IMR-90 (cell line): Measurements from ENCODE around the gene RNU1-1. TPM values are rescaled to one million over a fixed set of nuclear protein-coding genes. Genes with fewer than 3 reads are reported as not detected.
"Not testable (repeated sequence)": the region's sequence is repeated elsewhere in the genome, so short reads cannot be mapped to it uniquely, and the experiment has no call there.

Experiments used
- ATAC-seq: fragments of 200-7000 bp; cut with Tn5 transposase; 2 replicates; pipeline ENCODE4 v1.9.1; 2020; ENCODE audit warnings: low read depth, mild to moderate bottlenecking, moderate library complexity
- BruUV-seq: library from RNA; stranded (reverse); fragments of 400-500 nt; replicated peaks from 2 replicates; lab custom pipeline; 2021; lab: Mats Ljungman, UMichigan
- CTCF ChIA-PET: fragments of 300-600 bp; formaldehyde crosslinking; extraction: SDS; loops from one replicate; lab custom pipeline; 2021; ENCODE audit warnings: antibody characterized with exemption; lab: Yijun Ruan, JAX
- POLR2A ChIA-PET: fragments of 300-600 bp; sonication (Branson Sonifier 250); formaldehyde crosslinking; loops from one replicate; lab custom pipeline; 2022; ENCODE audit warnings: antibody characterized with exemption; ENCODE audit not compliant: unreplicated experiment; lab: Charles Lee
- DNase-seq: peaks from one replicate; pipeline ENCODE4 v3.0.0; 2013
- H2AFZ ChIP-seq: replicated peaks from 2 replicates; pipeline ENCODE3; 2013; ENCODE audit warnings: low read length, mild to moderate bottlenecking; ENCODE audit not compliant: poor library complexity
- H2AK5ac ChIP-seq: 2 replicates; pipeline ENCODE4 v1.6.1; 2013; ENCODE audit warnings: low read depth, low read length, inconsistent platforms
- H2AK9ac ChIP-seq: replicated peaks from 2 replicates; pipeline ENCODE3; 2013; ENCODE audit warnings: mild to moderate bottlenecking, low read depth, low read length, moderate library complexity; ENCODE audit not compliant: poor library complexity
- H2BK120ac ChIP-seq: 2 replicates; pipeline ENCODE4 v1.6.1; 2013; ENCODE audit warnings: low read depth, low read length, inconsistent platforms
- H2BK15ac ChIP-seq: 3 replicates; pipeline ENCODE4 v1.6.1; 2013; ENCODE audit warnings: low read depth, low read length, inconsistent platforms
- H2BK20ac ChIP-seq: 2 replicates; pipeline ENCODE4 v1.6.1; 2013; ENCODE audit warnings: low read depth, mild to moderate bottlenecking, inconsistent platforms, low read length, moderate library complexity
- H2BK5ac ChIP-seq: 2 replicates; pipeline ENCODE4 v1.6.1; 2013; ENCODE audit warnings: mild to moderate bottlenecking, low read depth, low read length, inconsistent platforms; ENCODE audit not compliant: poor library complexity, severe bottlenecking
- H3K14ac ChIP-seq: replicated peaks from 2 replicates; pipeline ENCODE4 v1.6.1; 2013; ENCODE audit warnings: low read depth, low read length, inconsistent platforms
- H3K18ac ChIP-seq: 2 replicates; pipeline ENCODE4 v1.6.1; 2013; ENCODE audit warnings: low read depth, low read length, control low read depth
- H3K23ac ChIP-seq: 2 replicates; pipeline ENCODE4 v1.6.1; 2013; ENCODE audit warnings: low read depth, low read length, inconsistent platforms
- H3K27ac ChIP-seq: 2 replicates; pipeline ENCODE4 v1.5.1; 2013; ENCODE audit warnings: mild to moderate bottlenecking, control low read depth, low read length; ENCODE audit not compliant: insufficient read depth
- H3K27me3 ChIP-seq: 2 replicates; pipeline ENCODE4 v1.6.1; 2013; ENCODE audit warnings: low read length; ENCODE audit not compliant: control insufficient read depth, insufficient read depth
- H3K36me3 ChIP-seq: 2 replicates; pipeline ENCODE4 v1.6.1; 2013; ENCODE audit warnings: low read length, mixed read lengths; ENCODE audit not compliant: control insufficient read depth, insufficient read depth
- H3K4ac ChIP-seq: 2 replicates; pipeline ENCODE4 v1.6.1; 2013; ENCODE audit warnings: low read depth, low read length, inconsistent platforms
- H3K4me1 ChIP-seq: 2 replicates; pipeline ENCODE4 v1.6.1; 2013; ENCODE audit warnings: low read length, mixed read lengths; ENCODE audit not compliant: control insufficient read depth, insufficient read depth
- H3K4me2 ChIP-seq: 2 replicates; pipeline ENCODE4 v1.6.1; 2013; ENCODE audit warnings: low read depth, mild to moderate bottlenecking, control low read depth, low read length, moderate library complexity
- H3K4me3 ChIP-seq: 2 replicates; pipeline ENCODE4 v1.5.1; 2013; ENCODE audit warnings: low read depth, mild to moderate bottlenecking, control low read depth, low read length, moderate library complexity; ENCODE audit not compliant: insufficient read depth
- H3K56ac ChIP-seq: 2 replicates; pipeline ENCODE4 v1.6.1; 2013; ENCODE audit warnings: low read length, inconsistent platforms; ENCODE audit not compliant: insufficient read depth; ENCODE audit errors: extremely low read depth
- H3K79me1 ChIP-seq, 2 experiments: 2 replicates each; pipeline ENCODE4 v1.6.1; 2013; ENCODE audit warnings: low read length in 2 of 2, inconsistent platforms in 1 of 2, low read depth in 1 of 2
- H3K9ac ChIP-seq: 2 replicates; pipeline ENCODE4 v1.6.1; 2013; ENCODE audit warnings: low read depth, low read length, control low read depth
- H3K9me1 ChIP-seq: 2 replicates; pipeline ENCODE4 v1.6.1; 2013; ENCODE audit warnings: low read length, inconsistent platforms; ENCODE audit not compliant: insufficient read depth
- H3K9me3 ChIP-seq: 2 replicates; pipeline ENCODE4 v1.6.1; 2013; ENCODE audit warnings: low read length; ENCODE audit not compliant: control insufficient read depth, insufficient read depth
- H4K20me1 ChIP-seq: 2 replicates; pipeline ENCODE4 v1.6.1; 2013; ENCODE audit warnings: low read length, inconsistent platforms; ENCODE audit not compliant: insufficient read depth
- H4K5ac ChIP-seq: 2 replicates; pipeline ENCODE4 v1.6.1; 2013; ENCODE audit warnings: mild to moderate bottlenecking, low read depth, low read length, control low read depth
- H4K8ac ChIP-seq, 2 experiments: 2 replicates each; pipeline ENCODE4 v1.6.1; 2013; ENCODE audit warnings: low read depth in 2 of 2, low read length in 2 of 2, control low read depth in 1 of 2, inconsistent platforms in 1 of 2
- H4K91ac ChIP-seq: 2 replicates; pipeline ENCODE4 v1.6.1; 2013; ENCODE audit warnings: low read depth, low read length, inconsistent platforms; ENCODE audit not compliant: insufficient read depth
- CEBPB ChIP-seq: IDR thresholded peaks from 2 replicates; pipeline ENCODE4 v1.6.1; 2012; ENCODE audit warnings: low read depth, low read length, improper control_type of control experiment
- CHD1 ChIP-seq: IDR thresholded peaks from 2 replicates; pipeline ENCODE4 v1.6.1; 2012; ENCODE audit warnings: low read depth, low read length, improper control_type of control experiment
- MAZ ChIP-seq: IDR thresholded peaks from 2 replicates; pipeline ENCODE4 v1.6.1; 2012; ENCODE audit warnings: low read depth, mild to moderate bottlenecking, low read length, improper control_type of control experiment, moderate library complexity, borderline replicate concordance
- MXI1 ChIP-seq: IDR thresholded peaks from 2 replicates; pipeline ENCODE4 v1.6.1; 2012; ENCODE audit warnings: low read depth, mild to moderate bottlenecking, low read length, moderate library complexity, borderline replicate concordance
- RAD21 ChIP-seq: IDR thresholded peaks from 2 replicates; pipeline ENCODE4 v1.6.1; 2012; ENCODE audit warnings: low read length, improper control_type of control experiment
- WGBS, 2 experiments: methylation state at CpG; one replicate each; pipeline versions ENCODE4 v1.1.5 to v1.1.7; 2013; ENCODE audit warnings: missing lambda C conversion rate in 2 of 2; ENCODE audit not compliant: insufficient read length in 1 of 2; ENCODE audit errors: extremely low coverage in 2 of 2; 5-methylcytosine and 5-hydroxymethylcytosine counted together
- dilution Hi-C: fragments of 300-500 bp; cut with HindIII; formaldehyde crosslinking; loops from one replicate; pipeline ENCODE4 v1.14.3; 2018; ENCODE audit warnings: low sequenced_read_pairs; ENCODE audit not compliant: unreplicated experiment
- in situ Hi-C: fragments of 300-500 bp; cut with MboI; formaldehyde crosslinking; loops from 3 replicates; pipeline ENCODE4 v1.14.3; 2019; ENCODE audit warnings: low sequenced_read_pairs, inconsistent platforms, mixed read lengths
- intact Hi-C: fragments of 100-400 bp; cut with micrococcal nuclease; formaldehyde crosslinking; loops from 2 replicates; pipeline ENCODE4 v1.10.0; 2022
- polyA plus RNA-seq, 3 experiments: library from polyadenylated mRNA; depleted of rRNA; stranded (reverse); fragments of >200 nt; gene quantifications; 2 replicates each; pipeline ENCODE4 v1.2.3, GENCODE V29; 2012; ENCODE audit warnings: low replicate concordance in 1 of 3
- total RNA-seq: library from RNA; depleted of rRNA; stranded (reverse); fragments of >200 nt; gene quantifications from 2 replicates; pipeline ENCODE4 v1.2.3, GENCODE V29; 2012
- TF ChIP-seq, protein P1 (sequence below): fragments of 150-350 bp; IDR thresholded peaks from 2 replicates; pipeline ENCODE4 v1.6.1; 2017; ENCODE audit warnings: mild to moderate bottlenecking, antibody characterized with exemption, low read length, low read depth

RNU1-1 gene
- total and polyA plus RNA-seq, 2 of the 4 experiments (the other 2 are of a cell fraction), result under 0.01 TPM; not detected in 1

DNA sequence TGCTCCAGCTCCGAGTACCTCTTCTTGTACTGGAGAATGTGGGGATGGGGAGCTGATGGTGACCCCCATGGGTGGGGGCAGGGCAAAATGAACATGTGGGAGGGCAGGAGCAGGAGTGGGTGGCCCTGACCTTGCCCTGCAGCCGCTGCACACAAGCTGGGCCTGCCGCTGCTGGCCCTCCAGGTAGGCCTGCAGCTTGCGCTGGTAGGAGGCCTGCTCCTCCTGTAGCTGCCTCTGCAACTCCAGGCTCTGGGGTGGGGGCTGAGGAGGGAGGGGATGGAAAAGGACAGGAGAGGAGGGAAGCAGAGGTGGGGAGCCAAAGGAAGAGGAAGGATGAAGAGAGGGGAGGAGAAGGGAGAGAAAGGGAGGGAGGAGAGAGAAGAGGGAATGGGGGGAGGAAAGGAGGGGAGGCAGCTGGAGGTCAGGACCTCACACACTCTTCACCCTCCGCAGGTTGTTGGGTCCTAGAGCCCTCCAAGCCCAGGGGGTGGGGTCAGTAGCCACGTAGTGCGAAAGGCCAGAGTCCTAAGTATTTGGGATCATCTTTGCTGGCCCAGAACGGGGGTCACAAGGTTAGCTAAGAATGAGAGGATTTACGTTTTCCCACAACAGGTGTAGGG, 22.9 kb downstream of the RNU1-1 start:
- no peaks in the 10 kb centered on the region for H3K27me3 ChIP-seq
- H3K79me1 ChIP-seq, result peaks cover 0 to 36% of the 10 kb centered on the region in 2 experiments; a peak in 2 of 4 replicates
- no peak overlapping the region for H2AFZ ChIP-seq
- intact Hi-C loops (no loop called here), in situ Hi-C loops (no loop called here), dilution Hi-C loops (no loop called here)
- TF ChIP-seq MAZ, result no peak
- TF ChIP-seq RAD21, result no peak
- TF ChIP-seq, protein P1, sequence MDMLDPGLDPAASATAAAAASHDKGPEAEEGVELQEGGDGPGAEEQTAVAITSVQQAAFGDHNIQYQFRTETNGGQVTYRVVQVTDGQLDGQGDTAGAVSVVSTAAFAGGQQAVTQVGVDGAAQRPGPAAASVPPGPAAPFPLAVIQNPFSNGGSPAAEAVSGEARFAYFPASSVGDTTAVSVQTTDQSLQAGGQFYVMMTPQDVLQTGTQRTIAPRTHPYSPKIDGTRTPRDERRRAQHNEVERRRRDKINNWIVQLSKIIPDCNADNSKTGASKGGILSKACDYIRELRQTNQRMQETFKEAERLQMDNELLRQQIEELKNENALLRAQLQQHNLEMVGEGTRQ, result no peak
- TF ChIP-seq MXI1, result no peak
- no peak for TF ChIP-seq CEBPB
- no peak for TF ChIP-seq CHD1
- H3K4me3 ChIP-seq, result no peak overlapping the region
- H3K9me1 ChIP-seq, result peaks cover 7% of the 10 kb centered on the region
- no peak overlapping the region for H2AK9ac ChIP-seq
- H4K91ac ChIP-seq, result no peak overlapping the region
- ChIA-PET POLR2A (no interaction called here), CTCF (interaction anchor here (0.6 kb wide), 1 partner anchor 382 kb away, joined by 5 read pairs; no protein-coding TSS in a partner anchor)
- WGBS, 2 experiments, result 84% methylated on average over 4 of the region's 9 CpGs; no CpG with 5 or more reads in 1 of the 2 experiments
- no peak overlapping the region for H2AK5ac ChIP-seq
- H4K8ac ChIP-seq, result no peak overlapping the region
- peaks cover 4% of the 10 kb centered on the region for H3K4me1 ChIP-seq
- H2BK5ac ChIP-seq, result no peak overlapping the region
- no peak overlapping the region for H3K23ac ChIP-seq
- no peak overlapping the region for H4K5ac ChIP-seq
- peaks cover 3% of the 10 kb centered on the region; the same call in 1 of the 2 replicates for H4K20me1 ChIP-seq
- H3K4me2 ChIP-seq, result no peak overlapping the region
- no peak overlapping the region for H3K56ac ChIP-seq
- H3K4ac ChIP-seq, result no peak overlapping the region
- no peak overlapping the region for H3K18ac ChIP-seq
- no peaks in the 10 kb centered on the region for H3K9me3 ChIP-seq
- no peak overlapping the region for H3K27ac ChIP-seq
- no peak for ATAC-seq
- no peak overlapping the region for H3K9ac ChIP-seq
- H2BK15ac ChIP-seq, result no peak overlapping the region
- H3K36me3 ChIP-seq, result peaks cover 18% of the 10 kb centered on the region
- no peak overlapping the region for H2BK120ac ChIP-seq
- H3K14ac ChIP-seq, result no peak overlapping the region
- no peak for DNase-seq
- no peak overlapping the region for H2BK20ac ChIP-seq
- no TSS peak for BruUV-seq

DNA sequence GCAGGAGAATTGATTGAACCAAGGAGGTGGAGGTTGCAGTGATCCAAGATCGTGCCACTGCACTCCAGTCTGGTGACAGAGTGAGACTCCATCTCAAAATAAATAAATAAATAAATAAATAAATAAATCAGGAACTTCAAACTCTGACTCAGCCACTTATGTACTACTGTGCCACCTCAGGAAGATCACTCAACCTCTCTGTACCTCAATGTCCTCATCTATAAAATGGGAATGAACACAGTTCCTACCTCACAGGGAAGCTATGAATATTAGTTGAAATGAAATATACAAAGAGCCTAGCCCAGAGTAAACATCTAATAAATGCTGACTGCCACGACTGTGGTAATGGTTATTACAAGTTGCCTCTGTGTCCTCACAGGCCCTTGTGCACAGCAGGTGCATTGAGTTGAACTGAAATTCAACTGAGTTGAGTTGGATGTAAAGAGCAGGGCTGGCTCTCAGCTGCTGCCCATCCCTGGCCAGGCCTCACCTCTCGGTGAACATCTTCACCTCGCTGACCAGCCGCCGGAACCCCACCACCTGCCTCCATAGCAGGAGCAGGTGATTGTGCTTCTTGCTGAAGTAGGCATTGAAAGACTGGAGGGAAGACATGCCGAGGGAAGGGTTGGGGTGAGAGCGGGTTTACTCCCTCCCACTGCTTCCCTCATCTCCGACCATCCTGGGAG, 24.7 kb downstream of the RNU1-1 start:
- CTCF ChIA-PET, BruUV-seq: not testable (repeated sequence)
- WGBS, 2 experiments, result 100% methylated on average over 1 of the region's 9 CpGs; no CpG with 5 or more reads in 1 of the 2 experiments

More for the DNA sequence above, 24.7 kb downstream of the RNU1-1 start:
- H2BK20ac ChIP-seq, H2BK15ac ChIP-seq, H3K4me3 ChIP-seq, H4K91ac ChIP-seq, H3K27ac ChIP-seq, H3K4me2 ChIP-seq, H3K23ac ChIP-seq, H2AK5ac ChIP-seq, intact Hi-C loops, H3K4ac ChIP-seq, in situ Hi-C loops, H2BK120ac ChIP-seq, dilution Hi-C loops, H2BK5ac ChIP-seq, ATAC-seq, H3K9ac ChIP-seq, H3K14ac ChIP-seq, POLR2A ChIA-PET, H4K5ac ChIP-seq, H3K18ac ChIP-seq, DNase-seq, H3K9me3 ChIP-seq, H3K9me1 ChIP-seq, H4K8ac ChIP-seq, H3K4me1 ChIP-seq, H2AK9ac ChIP-seq, H2AFZ ChIP-seq, H3K56ac ChIP-seq, H3K27me3 ChIP-seq, H4K20me1 ChIP-seq: not testable (repeated sequence)
- Histone ChIP-seq H3K79me1 (peaks cover 0 to 32% of the 10 kb centered on the region in 2 experiments; a peak in 2 of 4 replicates), H3K36me3 (peaks cover 31% of the 10 kb centered on the region)
